Mesenchymal stem cell (in vitro differentiated cells and primary cell): ENCODE measurements around the gene ABCB11.

ENCODE experiments used
- DNase-seq: peaks from one replicate; pipeline ENCODE4 v3.0.0-alpha.2; 2013
- H2AFZ ChIP-seq: one replicate; pipeline ENCODE4 v1.6.1; 2013; ENCODE audit warnings: low read depth, mild to moderate bottlenecking, control low read depth, inconsistent platforms, low read length, moderate library complexity
- H2AK5ac ChIP-seq: 2 replicates; pipeline ENCODE4 v1.6.1; 2013; ENCODE audit warnings: low read length, moderate library complexity, mild to moderate bottlenecking, inconsistent platforms; ENCODE audit not compliant: severe bottlenecking
- H2BK120ac ChIP-seq: one replicate; pipeline ENCODE4 v1.6.1; 2013; ENCODE audit warnings: low read depth, mild to moderate bottlenecking, inconsistent platforms, low read length, moderate library complexity
- H2BK12ac ChIP-seq, 2 experiments: one replicate each; pipeline ENCODE4 v1.6.1; 2013; ENCODE audit warnings: inconsistent platforms in 2 of 2, low read length in 2 of 2, mild to moderate bottlenecking in 2 of 2, moderate library complexity in 2 of 2, control low read depth in 1 of 2
- H2BK15ac ChIP-seq: one replicate; pipeline ENCODE4 v1.6.1; 2013; ENCODE audit warnings: mild to moderate bottlenecking, low read depth, inconsistent platforms; ENCODE audit not compliant: poor library complexity, severe bottlenecking
- H2BK5ac ChIP-seq: 2 replicates; pipeline ENCODE4 v1.6.1; 2013; ENCODE audit warnings: low read depth, mild to moderate bottlenecking, low read length, control low read depth, inconsistent platforms; ENCODE audit not compliant: poor library complexity, severe bottlenecking
- H3K14ac ChIP-seq, 2 experiments: one replicate each; pipeline ENCODE4 v1.6.1; 2013; ENCODE audit warnings: inconsistent platforms in 2 of 2, low read length in 2 of 2, control low read depth in 1 of 2, mild to moderate bottlenecking in 1 of 2, moderate library complexity in 1 of 2
- H3K18ac ChIP-seq, 2 experiments: one replicate each; pipeline ENCODE4 v1.6.1; 2013; ENCODE audit warnings: inconsistent platforms in 2 of 2, low read length in 2 of 2, control low read depth in 1 of 2, low read depth in 1 of 2, mild to moderate bottlenecking in 1 of 2
- H3K23ac ChIP-seq, 2 experiments: one replicate each; pipeline ENCODE4 v1.6.1; 2013; ENCODE audit warnings: inconsistent platforms in 2 of 2, low read length in 2 of 2, mild to moderate bottlenecking in 2 of 2, moderate library complexity in 2 of 2, control low read depth in 1 of 2
- H3K27ac ChIP-seq: 2 replicates; pipeline ENCODE4 v1.5.1; 2013; ENCODE audit warnings: mild to moderate bottlenecking, moderate library complexity, low read length, control low read depth, inconsistent platforms; ENCODE audit not compliant: poor library complexity, severe bottlenecking
- H3K27me3 ChIP-seq, 2 experiments: 2 replicates each; pipeline versions ENCODE4 v1.6.1 to v1.7.0; 2013; ENCODE audit warnings: low read length in 2 of 2, mild to moderate bottlenecking in 2 of 2, moderate library complexity in 2 of 2, control low read depth in 1 of 2, inconsistent platforms in 1 of 2; ENCODE audit not compliant: control insufficient read depth in 1 of 2, insufficient read depth in 1 of 2
- H3K36me3 ChIP-seq, 2 experiments: 2 replicates each; pipeline versions ENCODE4 v1.6.1 to v1.7.0; 2013; ENCODE audit warnings: low read length in 2 of 2, control low read depth in 1 of 2, inconsistent platforms in 1 of 2, low read depth in 1 of 2, mild to moderate bottlenecking in 1 of 2; ENCODE audit not compliant: insufficient read depth in 2 of 2, control insufficient read depth in 1 of 2
- H3K4ac ChIP-seq, 2 experiments: one replicate each; pipeline ENCODE4 v1.6.1; 2013; ENCODE audit warnings: inconsistent platforms in 2 of 2, low read length in 2 of 2, mild to moderate bottlenecking in 2 of 2, moderate library complexity in 2 of 2, control low read depth in 1 of 2, low read depth in 1 of 2
- H3K4me1 ChIP-seq: 2 replicates; pipeline ENCODE4 v1.6.1; 2013; ENCODE audit warnings: low read depth, low read length, control low read depth; ENCODE audit not compliant: control insufficient read depth, insufficient read depth
- H3K4me2 ChIP-seq: 2 replicates; pipeline ENCODE4 v1.6.1; 2013; ENCODE audit warnings: low read length, mild to moderate bottlenecking, inconsistent platforms; ENCODE audit not compliant: poor library complexity, severe bottlenecking
- H3K4me3 ChIP-seq, 2 experiments: 2 replicates each; pipeline versions ENCODE4 v1.5.1 to v1.7.0; 2013; ENCODE audit warnings: low read length in 2 of 2, mild to moderate bottlenecking in 2 of 2, control low read depth in 1 of 2, low read depth in 1 of 2; ENCODE audit not compliant: insufficient read depth in 1 of 2
- H3K79me1 ChIP-seq: replicated peaks from 2 replicates; pipeline ENCODE4 v1.6.1; 2013; ENCODE audit warnings: mild to moderate bottlenecking, control low read depth, low read length, inconsistent platforms; ENCODE audit not compliant: poor library complexity, severe bottlenecking
- H3K9ac ChIP-seq: 2 replicates; pipeline ENCODE4 v1.7.0; 2013; ENCODE audit warnings: mild to moderate bottlenecking, low read length, moderate library complexity
- H3K9me3 ChIP-seq: 2 replicates; pipeline ENCODE4 v1.7.0; 2013; ENCODE audit warnings: mild to moderate bottlenecking, low read length; ENCODE audit not compliant: control insufficient read depth
- H4K8ac ChIP-seq: one replicate; pipeline ENCODE4 v1.6.1; 2013; ENCODE audit warnings: inconsistent platforms, mild to moderate bottlenecking, low read length, moderate library complexity
- H4K91ac ChIP-seq: one replicate; pipeline ENCODE4 v1.6.1; 2013; ENCODE audit warnings: mild to moderate bottlenecking, low read length, inconsistent platforms
- WGBS: methylation state at CpG from one replicate; pipeline ENCODE4 v1.1.7; 2013; ENCODE audit warnings: mixed read lengths; 5-methylcytosine and 5-hydroxymethylcytosine counted together

Gene ABCB11

DNA sequence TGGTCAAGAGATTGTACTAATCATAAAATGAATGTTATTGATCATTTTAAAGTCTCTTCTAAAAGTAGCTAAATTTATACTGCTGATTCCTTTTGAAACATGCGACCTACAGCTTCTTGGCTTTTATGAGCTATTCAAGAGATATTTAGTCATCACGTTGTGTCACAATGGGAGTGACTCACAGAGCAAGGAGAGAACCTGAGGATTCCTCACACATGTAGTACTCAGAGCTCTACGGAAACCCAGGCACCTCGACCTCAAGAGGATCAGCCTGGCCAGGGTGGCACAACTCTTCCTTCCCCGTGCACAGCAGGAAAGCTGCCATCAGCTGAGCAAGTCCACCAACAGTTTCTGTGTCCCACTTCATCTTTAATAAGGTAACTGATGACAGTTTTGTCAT lies 38.2 kb upstream of the ABCB11 start, which contains the start of gene DHRS9:
TSS of gene DHRS9 (plus strand) at position 223 of the 400 bp plus-strand sequence. CDS start 12,019 bp downstream, outside the sequence.
- Histone ChIP-seq H3K9ac (peak within 1 kb of the TSS; percentile 9), H3K18ac (no peak within 1 kb of the TSS), H2BK15ac (peak within 1 kb of the TSS; percentile 26), H3K23ac (no peak within 1 kb of the TSS), H3K4me3 (no peak within 1 kb of the TSS), H3K27ac (no peak within 1 kb of the TSS), H3K4ac (no peak within 1 kb of the TSS), H2BK120ac (no peak within 1 kb of the TSS), H3K27me3 (no peaks in the 10 kb centered on the region), H2BK5ac (no peak within 1 kb of the TSS), H3K4me2 (no peak within 1 kb of the TSS), H3K36me3 (no peaks in the 10 kb centered on the region), H2BK12ac (no peak within 1 kb of the TSS), H2AK5ac (no peak within 1 kb of the TSS), H3K79me1 (no peaks in the 10 kb centered on the region), H3K9me3 (no peaks in the 10 kb centered on the region), H3K4me1 (peaks cover 4% of the 10 kb centered on the region), H2AFZ (no peak within 1 kb of the TSS), H4K8ac (no peak within 1 kb of the TSS), H3K14ac (no peak within 1 kb of the TSS), H4K91ac (no peak within 1 kb of the TSS)
- peak; percentile 49 for DNase-seq
- 39% methylated on average over 3 of the region's 5 CpGs for WGBS

DNA sequence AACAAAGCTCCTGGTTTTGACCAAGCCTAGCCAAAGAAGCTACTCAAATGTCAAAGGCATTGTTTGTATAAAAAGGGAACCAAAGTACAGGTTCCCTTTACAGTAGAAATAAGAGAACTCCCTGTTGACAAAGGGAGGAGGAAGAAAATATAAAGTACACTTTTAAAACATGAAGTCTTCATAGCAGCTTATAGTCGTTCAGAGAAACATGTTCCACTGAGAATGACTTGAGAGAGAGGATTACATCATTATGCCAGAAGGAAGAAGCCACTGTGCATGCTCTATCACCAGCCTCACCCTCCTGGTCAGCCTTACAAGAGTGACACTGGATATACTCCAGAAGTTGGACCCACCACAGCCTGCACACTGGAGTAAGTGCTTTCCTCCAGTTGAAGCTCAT lies 35.8 kb upstream of the ABCB11 start:
- Histone ChIP-seq H3K4me2 (no peak overlapping the region), H2AFZ (no peak overlapping the region), H3K79me1 (no peaks in the 10 kb centered on the region), H3K9me3 (no peaks in the 10 kb centered on the region), H3K36me3 (no peaks in the 10 kb centered on the region), H3K4me1 (peaks cover 2% of the 10 kb centered on the region), H3K18ac (no peak overlapping the region), H4K91ac (no peak overlapping the region), H2BK120ac (no peak overlapping the region), H3K27me3 (no peaks in the 10 kb centered on the region), H3K14ac (no peak overlapping the region), H4K8ac (no peak overlapping the region), H2BK15ac (no peak overlapping the region), H2BK12ac (no peak overlapping the region), H2BK5ac (no peak overlapping the region), H2AK5ac (no peak overlapping the region), H3K4ac (no peak overlapping the region), H3K27ac (no peak overlapping the region), H3K4me3 (no peak overlapping the region), H3K9ac (no peak overlapping the region), H3K23ac (no peak overlapping the region)
- DNase-seq, result no peak
- WGBS, result 67% methylated on average over 1 of the region's 1 CpG

DNA sequence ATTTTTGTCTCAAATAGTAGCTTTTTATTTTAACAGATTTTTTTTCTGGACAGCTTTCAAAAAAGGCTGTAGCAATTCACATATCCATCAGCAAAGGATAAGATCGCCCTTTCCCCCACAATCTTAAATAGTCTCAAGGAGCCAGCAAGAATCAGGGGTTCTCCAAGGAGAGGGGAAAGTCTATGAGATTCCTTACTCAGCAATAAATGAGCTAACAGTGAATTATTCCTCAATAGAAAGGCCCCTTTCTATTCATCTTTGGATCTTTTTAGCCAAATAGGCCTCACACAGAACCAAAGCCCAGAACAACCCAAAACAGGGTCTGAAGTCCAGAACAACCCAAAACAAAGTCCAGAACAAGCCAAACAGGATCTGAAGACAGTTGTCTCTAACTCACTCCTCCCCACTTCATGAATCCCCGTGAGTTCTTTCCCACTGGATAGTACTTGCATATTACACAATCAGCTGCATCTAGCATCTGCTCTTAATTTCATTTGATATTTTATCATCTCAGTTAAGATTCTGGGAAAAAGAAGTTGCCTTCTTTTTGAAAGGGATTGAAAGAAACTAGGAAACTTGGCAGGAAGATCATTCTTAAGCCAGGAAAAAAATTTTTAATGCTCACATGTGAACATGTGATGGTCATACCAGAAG lies 34.9 kb upstream of the ABCB11 start:
- no peak overlapping the region for H3K4me2 ChIP-seq
- no peak overlapping the region for H3K14ac ChIP-seq
- no peaks in the 10 kb centered on the region for H3K27me3 ChIP-seq
- no peak overlapping the region for H3K23ac ChIP-seq
- H3K18ac ChIP-seq, result no peak overlapping the region
- no peak overlapping the region for H2BK120ac ChIP-seq
- no peaks in the 10 kb centered on the region for H3K79me1 ChIP-seq
- H4K8ac ChIP-seq, result no peak overlapping the region
- H4K91ac ChIP-seq, result no peak overlapping the region
- peaks cover 2% of the 10 kb centered on the region for H3K4me1 ChIP-seq
- no peak overlapping the region for H2AK5ac ChIP-seq
- H3K4me3 ChIP-seq, result no peak overlapping the region
- no peak overlapping the region for H2BK15ac ChIP-seq
- H3K36me3 ChIP-seq, result no peaks in the 10 kb centered on the region
- no peak for DNase-seq
- no peak overlapping the region for H3K9ac ChIP-seq
- no CpG with 5 or more reads among the region's 2 CpGs for WGBS
- H3K4ac ChIP-seq, result no peak overlapping the region
- H2AFZ ChIP-seq, result no peak overlapping the region
- H3K27ac ChIP-seq, result no peak overlapping the region
- H2BK5ac ChIP-seq, result no peak overlapping the region
- H3K9me3 ChIP-seq, result no peaks in the 10 kb centered on the region
- no peak overlapping the region for H2BK12ac ChIP-seq

DNA sequence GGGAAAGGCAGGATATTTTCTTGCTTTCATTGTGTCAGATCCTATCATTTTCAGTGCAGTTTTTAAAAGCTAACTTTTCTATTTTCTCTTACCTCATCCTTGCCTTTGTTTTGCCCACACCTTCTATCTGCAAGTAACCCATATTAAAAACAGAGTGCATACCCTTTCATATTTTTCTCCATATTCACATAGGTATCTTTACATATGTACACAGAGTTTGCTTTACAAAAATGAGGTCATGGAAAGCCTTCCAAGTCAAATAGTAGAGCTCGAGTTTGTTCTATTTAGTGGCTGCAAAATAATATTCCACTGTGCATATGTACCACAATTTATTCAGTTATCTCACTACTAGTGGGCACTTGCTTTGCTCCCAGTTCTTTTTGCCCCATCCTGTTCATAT lies 34.3 kb upstream of the ABCB11 start:
- Histone ChIP-seq H3K27ac (no peak overlapping the region), H4K91ac (no peak overlapping the region), H2AK5ac (no peak overlapping the region), H3K79me1 (no peaks in the 10 kb centered on the region), H2BK5ac (no peak overlapping the region), H2BK15ac (no peak overlapping the region), H4K8ac (no peak overlapping the region), H3K4me2 (no peak overlapping the region), H3K9me3 (no peaks in the 10 kb centered on the region), H3K4me3 (no peak overlapping the region), H3K4ac (no peak overlapping the region), H2AFZ (no peak overlapping the region), H3K4me1 (peaks cover 2% of the 10 kb centered on the region), H2BK120ac (no peak overlapping the region), H2BK12ac (no peak overlapping the region), H3K23ac (no peak overlapping the region), H3K9ac (no peak overlapping the region), H3K14ac (no peak overlapping the region), H3K27me3 (no peaks in the 10 kb centered on the region), H3K18ac (no peak overlapping the region), H3K36me3 (no peaks in the 10 kb centered on the region)
- no peak for DNase-seq
- WGBS, result no CpG with 5 or more reads among the region's 1 CpG
